Aorta (tissue), 5 donors: ENCODE measurements around the gene PPP1R12B. TPM values are rescaled to one million over a fixed set of nuclear protein-coding genes. Genes with fewer than 3 reads are reported as not detected.
A peak's percentile ranks its signal among the peaks of the same experiment; 100 is the strongest.
"Not testable (repeated sequence)": the region's sequence is repeated elsewhere in the genome, so short reads cannot be mapped to it uniquely, and the experiment has no call there.

Source experiments
- ATAC-seq: fragments of 200-7000 bp; cut with Tn5 transposase; one replicate; pipeline ENCODE4 v1.9.1; 2022; ENCODE audit warnings: moderate library complexity; ENCODE audit not compliant: low FRiP score
- DNase-seq, 2 donors: peaks; one replicate each; pipeline ENCODE4 v3.0.0-alpha.2; 2020
- H3K27ac ChIP-seq, 2 donors: one replicate each; pipeline ENCODE4 v1.5.1; 2013; ENCODE audit warnings: low read length in 2 of 2, mild to moderate bottlenecking in 2 of 2, moderate library complexity in 2 of 2, control low read depth in 1 of 2, inconsistent platforms in 1 of 2, low read depth in 1 of 2
- H3K27me3 ChIP-seq, 2 donors: one replicate each; pipeline ENCODE4 v1.6.1; 2013; ENCODE audit warnings: control low read depth in 1 of 2, low read length in 1 of 2, mild to moderate bottlenecking in 1 of 2, moderate library complexity in 1 of 2; ENCODE audit not compliant: insufficient read depth in 2 of 2, control insufficient read depth in 1 of 2
- H3K36me3 ChIP-seq, 2 donors: one replicate each; pipeline ENCODE4 v1.6.1; 2013; ENCODE audit warnings: control low read depth in 1 of 2, low read length in 1 of 2, mild to moderate bottlenecking in 1 of 2; ENCODE audit not compliant: insufficient read depth in 2 of 2, control insufficient read depth in 1 of 2
- H3K4me1 ChIP-seq, 2 donors: one replicate each; pipeline ENCODE4 v1.6.1; 2013; ENCODE audit warnings: low read length in 2 of 2, control low read depth in 1 of 2, mild to moderate bottlenecking in 1 of 2, moderate library complexity in 1 of 2; ENCODE audit not compliant: insufficient read depth in 2 of 2, control insufficient read depth in 1 of 2
- H3K4me3 ChIP-seq, 2 donors: one replicate each; pipeline ENCODE4 v1.5.1; 2013; ENCODE audit warnings: low read length in 2 of 2, control low read depth in 1 of 2, mild to moderate bottlenecking in 1 of 2
- H3K9me3 ChIP-seq: one replicate; pipeline ENCODE4 v1.6.1; 2013; ENCODE audit warnings: mild to moderate bottlenecking, low read length; ENCODE audit not compliant: control insufficient read depth
- WGBS, 2 donors: extraction: QIAGEN DNeasy Blood & Tissue Kit; methylation state at CpG; one replicate each; pipeline ENCODE4 v1.1.7; 2013; 5-methylcytosine and 5-hydroxymethylcytosine counted together
- intact Hi-C, 2 donors: fragments of 100-400 bp; cut with DNase I; formaldehyde crosslinking; loops; one replicate each; pipeline versions ENCODE4 v1.14.2 to v1.15.0; 2022
- polyA plus RNA-seq, 2 donors: library from polyadenylated mRNA; stranded (reverse); fragments of 200-250 nt; gene quantifications; one replicate each; pipeline ENCODE4 v1.2.3, GENCODE V29; 2013
- total RNA-seq, 2 donors: library from RNA; stranded (reverse); fragmentation: NEBNext Ultra II Directional; extraction: Animal tissue kit (Norgen Biotek cat#: 25700); gene quantifications; one replicate each; pipeline ENCODE4 v1.2.1, GENCODE V29; 2021
- donor health status: healthy with polysubstance abuse.
- donor health status: Bipolar disorder and iron deficiency.
- donor health status: DM: no; HTN: no; CAD: no.
- donor health status: DM: no; HTN: no; CAD: no.
- donor health status: DM: yes; HTN: yes; CAD: no.

PPP1R12B gene
- total and polyA plus RNA-seq, 4 donors = 102 to 1,102 (median 396) TPM

DNA sequence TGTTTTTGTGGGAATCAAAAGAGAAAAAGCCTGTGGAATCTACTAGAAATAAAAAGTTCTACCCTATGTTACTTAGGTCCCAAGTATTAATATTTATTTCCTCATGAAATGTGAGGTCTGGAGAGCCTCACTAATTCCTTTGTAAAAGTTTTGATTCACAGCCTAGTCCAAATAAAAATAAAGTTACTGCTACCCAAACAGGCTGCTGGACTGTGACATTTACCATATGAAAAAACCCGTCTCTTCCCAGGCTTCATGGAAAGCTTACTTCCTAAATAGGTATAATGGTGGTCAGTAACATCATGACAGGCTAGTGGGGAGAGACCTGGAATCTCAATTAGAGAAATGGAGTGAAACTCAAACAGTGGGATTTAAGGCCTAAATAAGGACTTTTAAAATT lies 201.6 kb downstream of the PPP1R12B start:
- intact Hi-C loops = loop anchor here in 1 of 2 donors (2.0 kb wide), 1 partner anchor 15 kb away; no protein-coding TSS in a partner anchor
- not testable (repeated sequence) for H3K9me3 ChIP-seq, H3K36me3 ChIP-seq, H3K4me3 ChIP-seq, H3K4me1 ChIP-seq, DNase-seq, ATAC-seq, H3K27me3 ChIP-seq
- WGBS, 2 donors = 8 to 12% methylated on average over 1 of the region's 1 CpG
- peak overlapping the region in 1 of 2 donors; percentile 14 for H3K27ac ChIP-seq

GRCh38 chr1:202551683-202552082 lies 203.2 kb downstream of the PPP1R12B start:
- Histone ChIP-seq H3K27ac (peak overlapping the region in 1 of 2 donors; percentile 88), H3K9me3 (no peaks in the 10 kb centered on the region), H3K4me1 (peaks cover 0 to 2% of the 10 kb centered on the region in 2 donors), H3K27me3 (no peaks in the 10 kb centered on the region), H3K4me3 (no peak overlapping the region), H3K36me3 (no peaks in the 10 kb centered on the region)
- 9 to 15% methylated on average over 3 of the region's 3 CpGs for WGBS, 2 donors
- intact Hi-C loops = loop anchor here in 1 of 2 donors (2.0 kb wide), 1 partner anchor 13 kb away; no protein-coding TSS in a partner anchor
- no peak for ATAC-seq
- DNase-seq = no peak

DNA sequence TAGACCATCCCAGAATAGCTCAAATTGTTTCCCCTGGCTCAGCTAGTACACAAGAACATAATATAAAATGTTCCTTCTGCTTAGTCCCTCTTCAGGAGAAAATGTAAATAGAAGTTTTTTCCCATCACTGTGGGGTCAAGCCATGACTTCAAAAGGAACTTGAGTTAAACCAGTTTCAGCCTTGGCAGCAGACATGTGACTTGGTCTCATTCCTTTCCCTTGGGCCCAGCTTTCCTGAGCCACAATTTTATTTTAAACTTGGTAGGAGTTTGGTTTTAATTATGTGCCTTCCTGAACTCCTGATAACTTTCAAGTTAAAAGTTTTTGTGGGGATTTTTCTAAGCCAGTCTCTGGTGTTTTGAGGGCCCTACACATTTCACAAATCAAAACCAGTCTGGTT lies 204.1 kb downstream of the PPP1R12B start:
- H3K27ac ChIP-seq = peak overlapping the region in 1 of 2 donors; percentile 28
- ATAC-seq, H3K9me3 ChIP-seq, H3K27me3 ChIP-seq, intact Hi-C loops, H3K4me1 ChIP-seq, H3K36me3 ChIP-seq, H3K4me3 ChIP-seq, DNase-seq: not testable (repeated sequence)

DNA sequence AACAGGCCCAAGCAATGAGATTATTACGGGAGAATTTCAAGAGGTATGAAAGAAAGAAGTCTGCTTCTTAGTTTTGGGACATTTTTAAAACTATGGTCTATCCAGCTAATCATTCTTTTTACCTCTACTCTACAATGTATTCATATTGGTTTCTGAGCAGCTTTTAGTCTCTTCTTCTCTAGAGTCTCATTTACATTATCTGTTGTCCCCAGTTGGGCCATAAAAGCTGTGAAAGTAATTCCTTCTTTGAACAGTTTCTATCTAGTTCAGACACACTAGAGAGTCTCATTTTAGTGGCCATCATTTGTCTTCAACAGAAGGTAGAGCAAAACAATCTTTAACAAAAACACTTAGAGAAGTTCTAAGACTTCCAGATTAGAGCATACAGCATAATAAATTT lies 204.6 kb downstream of the PPP1R12B start:
- ATAC-seq, H3K27me3 ChIP-seq, DNase-seq, H3K36me3 ChIP-seq, H3K4me1 ChIP-seq, H3K9me3 ChIP-seq, intact Hi-C loops, H3K4me3 ChIP-seq: not testable (repeated sequence)
- H3K27ac ChIP-seq = peak overlapping the region in 1 of 2 donors; percentile 28
- 0 to 9% methylated on average over 1 of the region's 1 CpG for WGBS, 2 donors

GRCh38 chr1:202553560-202554038 lies 205.1 kb downstream of the PPP1R12B start:
- no peaks in the 10 kb centered on the region for H3K36me3 ChIP-seq
- ATAC-seq (peak; percentile 56), DNase-seq (no peak)
- intact Hi-C loops = no loop called here
- no peaks in the 10 kb centered on the region for H3K27me3 ChIP-seq
- no peaks in the 10 kb centered on the region for H3K4me1 ChIP-seq
- H3K27ac ChIP-seq = peak overlapping the region in 1 of 2 donors; percentile 75
- no peak overlapping the region for H3K4me3 ChIP-seq
- 28 to 34% methylated on average over 3 of the region's 3 CpGs for WGBS, 2 donors
- no peaks in the 10 kb centered on the region for H3K9me3 ChIP-seq

DNA sequence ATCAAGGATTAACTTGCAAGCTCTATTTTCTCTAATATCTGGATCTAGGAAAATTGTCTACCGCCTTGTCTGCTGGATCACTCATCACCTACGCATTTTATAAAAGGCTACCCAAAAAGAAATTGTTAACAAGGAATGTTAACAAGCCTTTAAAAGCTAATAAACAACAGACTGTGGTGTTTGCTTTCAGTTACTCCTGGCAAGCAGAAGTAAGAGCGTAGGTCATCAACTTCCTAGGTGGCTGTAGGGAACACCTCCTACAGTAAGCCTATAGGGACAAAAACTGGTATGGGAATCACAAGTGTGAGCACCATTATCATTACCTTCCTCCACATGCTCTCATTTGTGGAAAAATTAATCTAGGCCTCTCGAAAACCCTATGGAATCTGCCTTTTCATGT lies 206.1 kb downstream of the PPP1R12B start:
- H3K4me1 ChIP-seq, H3K27me3 ChIP-seq, intact Hi-C loops, H3K4me3 ChIP-seq, DNase-seq, H3K36me3 ChIP-seq, H3K9me3 ChIP-seq, ATAC-seq: not testable (repeated sequence)
- WGBS, 2 donors = 54 to 58% methylated on average over 4 of the region's 4 CpGs
- H3K27ac ChIP-seq = peak overlapping the region in 1 of 2 donors; percentile 44

GRCh38 chr1:202556037-202556436 lies 207.5 kb downstream of the PPP1R12B start:
- H3K4me1 ChIP-seq, ATAC-seq: not testable (repeated sequence)

DNA sequence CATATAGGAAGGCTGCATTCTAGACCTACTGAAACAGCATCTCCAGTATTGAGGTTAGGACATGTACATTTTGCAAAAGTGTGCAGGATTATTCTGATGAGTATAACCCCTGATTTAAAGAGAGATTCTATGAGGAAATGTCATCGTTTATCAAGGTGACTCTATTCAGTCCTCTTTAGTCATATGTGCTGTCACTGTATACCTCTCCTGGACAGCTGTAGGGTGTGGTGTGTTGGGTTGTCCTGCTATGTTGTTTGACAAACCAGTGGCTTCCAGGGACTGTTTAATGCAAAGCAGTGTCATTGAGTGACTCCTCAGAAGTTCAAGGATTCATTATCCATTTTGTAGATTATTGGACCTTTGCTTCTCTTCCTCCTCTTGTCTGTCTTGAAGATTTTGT lies 209.2 kb downstream of the PPP1R12B start:
- WGBS, 2 donors = 69% methylated on average over 1 of the region's 1 CpG
- ATAC-seq = not testable (repeated sequence)

More at GRCh38 chr1:202556037-202556436, 207.5 kb downstream of the PPP1R12B start:
- H3K27me3 ChIP-seq, H3K4me3 ChIP-seq, H3K36me3 ChIP-seq, DNase-seq, H3K27ac ChIP-seq, intact Hi-C loops, H3K9me3 ChIP-seq: not testable (repeated sequence)
- WGBS, 2 donors = 26 to 34% methylated on average over 4 of the region's 4 CpGs

DNA sequence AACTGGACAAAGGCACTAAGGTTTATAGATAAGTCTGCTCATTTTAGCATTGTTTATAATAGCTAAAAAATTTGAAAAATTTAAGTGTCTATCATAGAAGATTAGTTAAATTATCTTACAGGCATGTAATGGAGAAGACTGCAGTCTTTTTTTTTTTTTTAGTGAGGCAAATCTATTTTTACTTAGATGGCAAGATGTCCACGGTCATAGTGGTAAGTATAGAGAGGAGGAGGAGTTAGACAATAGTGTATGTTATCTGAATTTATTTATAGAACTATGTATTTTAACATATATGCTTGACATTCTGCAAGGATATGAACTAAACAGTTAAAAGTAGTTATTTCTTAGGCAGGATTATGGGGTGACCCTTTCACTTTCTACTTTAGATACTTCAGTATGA lies 212.7 kb downstream of the PPP1R12B start:
- Histone ChIP-seq H3K27me3 (no peaks in the 10 kb centered on the region), H3K4me3 (no peak overlapping the region), H3K9me3 (no peaks in the 10 kb centered on the region), H3K4me1 (peaks cover 11 to 15% of the 10 kb centered on the region in 2 donors), H3K36me3 (peaks cover 6 to 7% of the 10 kb centered on the region in 2 donors), H3K27ac (no peak overlapping the region)
- DNase-seq = no peak
- ATAC-seq = no peak
- intact Hi-C loops = no loop called here
- 0 to 6% methylated on average over 1 of the region's 1 CpG for WGBS, 2 donors

More for the DNA sequence above, 209.2 kb downstream of the PPP1R12B start:
- intact Hi-C loops, H3K27ac ChIP-seq, H3K27me3 ChIP-seq, H3K4me1 ChIP-seq, H3K9me3 ChIP-seq, H3K36me3 ChIP-seq, DNase-seq, H3K4me3 ChIP-seq: not testable (repeated sequence)
